Right lobe of liver (tissue), 4 donors: Measurements from ENCODE around the gene TGFBR2.

Source experiments
- CTCF ChIP-seq, 4 donors: fragments of 200-600 bp in 3 of 4; fragments of 450-650 bp in 1 of 4; IDR thresholded peaks; one replicate each; pipeline versions ENCODE4 v1.5.1 to v1.8.0; 2016 to 2022; ENCODE audit warnings: antibody characterized with exemption in 4 of 4, mild to moderate bottlenecking in 2 of 4
- POLR2A ChIP-seq: fragments of 450-650 bp; IDR thresholded peaks from one replicate; pipeline ENCODE4 v1.6.1; 2017; ENCODE audit warnings: antibody characterized with exemption, mild to moderate bottlenecking
- donor health status: DM: no; HTN: no; CAD: no.
- donor health status: DM: no; HTN: no; CAD: no.
- donor health status: DM: no; HTN: yes; CAD: no.

- no peak for TF ChIP-seq CTCF (IDR thresholded peaks at IDR 0.05)
- TF ChIP-seq POLR2A: no peak
Measured at GRCh38 chr3:30713885-30714503, 107.6 kb downstream of the TGFBR2 start.
